Stimulated activated CD4-positive, alpha-beta T cell treated with anti-CD3 and anti-CD28 coated beads, Interleukin-15, amount 100 ng/mL, for 1 hour (primary cell): ENCODE measurements around the gene HDDC2.

Source experiments
- DNase-seq, 2 donors: peaks; one replicate each; pipeline ENCODE4 v3.0.0-alpha.2; 2020; ENCODE audit warnings: low read depth in 1 of 2, low spot score in 1 of 2

The HDDC2 gene

DNA sequence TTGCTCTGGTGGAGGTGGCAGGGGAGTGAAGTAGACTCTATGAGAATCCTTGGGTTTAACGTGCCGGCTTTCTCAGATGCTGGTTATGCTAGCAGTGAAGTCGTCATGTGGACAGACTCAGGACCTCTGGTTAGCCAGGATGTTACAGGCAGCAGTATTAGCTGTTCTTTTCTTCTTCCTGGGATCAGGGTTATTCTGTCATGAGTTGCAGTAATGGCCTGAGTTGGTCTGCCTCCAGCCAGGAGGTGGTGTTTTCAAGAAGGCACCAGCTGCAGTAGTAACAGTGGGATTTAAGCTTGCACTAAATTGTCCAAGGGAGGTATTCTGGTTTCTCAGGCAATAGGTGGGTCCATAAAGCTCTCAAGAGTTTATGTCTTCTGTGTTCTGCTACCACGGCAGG, 56.7 kb downstream of the HDDC2 start:
- no peak for DNase-seq

DNA sequence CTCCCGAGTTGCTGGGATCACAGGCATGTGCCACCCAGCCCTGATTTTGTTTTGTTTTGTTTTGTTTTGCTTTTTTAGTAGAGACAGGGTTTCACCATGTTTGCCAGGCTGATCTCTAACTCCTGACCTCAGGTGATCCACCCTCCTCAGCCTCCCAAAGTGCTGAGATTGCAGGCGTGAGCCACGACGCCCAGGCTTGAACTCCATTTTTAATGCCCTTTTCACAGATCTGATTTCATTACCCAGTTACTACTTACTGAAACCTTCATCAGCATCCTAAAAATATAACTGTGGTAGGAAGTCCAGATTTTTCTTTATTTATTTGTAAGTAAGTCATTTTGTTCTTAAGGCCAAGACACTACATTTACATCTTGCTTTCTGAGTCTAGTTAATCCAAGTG, 64.0 kb downstream of the HDDC2 start:
- no peak for DNase-seq

DNA sequence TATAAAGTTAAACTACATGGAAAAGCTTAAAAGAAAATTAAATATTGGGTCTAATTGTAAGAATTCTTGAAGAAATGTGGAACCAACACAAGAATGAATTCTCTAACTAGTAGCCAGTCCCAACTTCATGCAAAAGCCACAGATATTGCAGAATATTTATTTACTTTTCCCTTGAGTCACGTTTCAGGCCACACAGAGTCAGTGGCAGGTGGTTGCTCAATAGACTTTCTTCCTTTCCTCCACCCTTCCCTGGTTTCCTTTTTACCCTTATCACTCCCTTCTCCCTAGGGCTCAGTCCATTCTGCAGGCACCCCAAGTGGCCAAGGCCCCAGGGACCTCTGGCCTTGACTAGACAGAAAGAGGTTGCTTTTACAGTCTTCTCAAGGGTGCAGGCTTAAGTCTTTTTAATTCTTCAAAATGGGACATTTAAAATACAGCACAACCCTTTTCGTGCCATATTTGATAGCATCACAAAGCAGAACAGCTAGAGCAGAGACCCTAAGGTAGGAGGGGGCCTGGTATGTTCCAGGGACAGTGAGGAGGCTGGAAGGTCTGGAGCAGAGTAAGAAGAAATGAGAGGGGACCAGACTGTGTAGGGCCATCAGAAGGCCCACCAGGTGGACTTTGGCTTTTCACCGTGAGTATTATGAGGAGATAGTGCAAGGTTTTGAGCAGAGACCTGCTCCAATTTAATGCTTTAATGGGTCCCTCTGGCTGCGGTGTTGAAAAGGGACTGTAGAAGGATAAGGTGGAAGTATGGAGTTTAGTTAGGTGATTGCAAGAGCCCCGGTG, 65.0 kb downstream of the HDDC2 start:
- no peak for DNase-seq

DNA sequence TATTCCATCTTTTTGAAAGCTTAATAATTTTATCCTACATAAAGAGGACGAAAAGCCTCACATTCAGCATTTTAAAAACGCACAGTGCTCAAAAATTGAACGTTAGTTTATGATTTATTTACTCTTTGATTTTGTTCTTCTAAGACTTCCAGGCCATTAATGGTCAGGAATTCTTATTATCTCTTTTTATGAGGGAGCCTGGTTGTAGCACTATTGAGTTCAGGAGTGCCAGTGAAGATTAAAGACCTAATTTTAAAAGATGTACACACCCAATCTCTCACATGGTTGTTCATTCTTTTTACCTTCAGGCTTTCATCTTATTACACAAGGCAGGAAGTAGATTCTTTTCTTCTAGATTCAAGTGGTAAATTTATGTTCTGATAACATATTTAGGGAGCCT, 68.6 kb downstream of the HDDC2 start:
- DNase-seq: no peak

DNA sequence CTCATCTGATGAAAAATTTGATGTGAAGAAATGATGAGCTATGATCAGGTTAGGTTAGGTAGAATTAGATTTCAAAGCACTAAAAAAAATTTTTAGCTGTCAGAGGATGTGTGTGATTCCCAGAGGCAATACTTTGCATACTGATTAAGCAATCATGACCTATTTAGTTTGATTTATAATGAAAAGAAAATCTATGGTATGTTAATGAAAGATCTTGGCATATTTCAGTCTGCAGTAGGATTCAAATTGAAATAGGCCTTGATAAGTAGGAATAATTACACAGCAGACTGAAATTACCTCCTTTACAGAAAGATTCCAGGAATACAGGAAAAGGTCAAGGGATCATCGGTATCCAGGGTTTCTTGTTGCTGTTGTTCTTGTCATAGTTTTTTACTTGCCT, 69.3 kb downstream of the HDDC2 start:
- no peak for DNase-seq

DNA sequence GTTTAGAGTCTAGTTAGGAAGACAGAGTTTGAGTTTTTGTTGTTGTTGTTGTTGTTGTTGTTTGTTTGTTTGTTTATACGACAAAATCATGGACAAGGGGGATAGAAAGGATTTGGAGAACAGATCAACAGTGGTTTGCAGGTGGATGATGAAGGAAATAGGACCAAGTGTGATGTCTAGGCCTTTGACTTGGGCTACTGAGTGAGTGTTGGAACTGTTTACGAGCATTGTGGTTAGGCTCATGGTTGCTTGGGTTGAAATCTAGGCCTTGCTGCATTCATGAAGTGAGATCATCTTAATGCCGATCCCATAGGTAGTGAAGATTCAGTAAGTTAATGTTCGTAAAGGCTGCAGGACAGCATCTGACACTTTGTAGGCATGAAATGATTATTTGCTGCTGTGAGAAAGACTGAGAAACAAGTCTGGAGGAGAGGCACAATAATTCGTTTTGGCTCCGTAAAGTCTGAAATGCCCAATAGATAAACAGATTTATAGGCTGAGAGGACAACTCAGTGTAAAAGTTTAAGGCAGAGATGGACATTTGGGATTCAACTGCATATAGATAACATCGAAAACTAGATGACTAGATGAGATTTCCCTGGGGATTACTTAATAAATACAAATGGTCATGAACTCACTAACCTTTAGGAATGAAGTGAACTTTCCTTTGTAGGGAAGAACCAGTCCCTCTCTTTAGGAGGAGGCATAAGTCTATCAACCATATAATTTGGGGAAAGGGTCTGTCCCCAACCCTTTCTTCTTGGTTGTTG, 70.0 kb downstream of the HDDC2 start:
- no peak for DNase-seq

DNA sequence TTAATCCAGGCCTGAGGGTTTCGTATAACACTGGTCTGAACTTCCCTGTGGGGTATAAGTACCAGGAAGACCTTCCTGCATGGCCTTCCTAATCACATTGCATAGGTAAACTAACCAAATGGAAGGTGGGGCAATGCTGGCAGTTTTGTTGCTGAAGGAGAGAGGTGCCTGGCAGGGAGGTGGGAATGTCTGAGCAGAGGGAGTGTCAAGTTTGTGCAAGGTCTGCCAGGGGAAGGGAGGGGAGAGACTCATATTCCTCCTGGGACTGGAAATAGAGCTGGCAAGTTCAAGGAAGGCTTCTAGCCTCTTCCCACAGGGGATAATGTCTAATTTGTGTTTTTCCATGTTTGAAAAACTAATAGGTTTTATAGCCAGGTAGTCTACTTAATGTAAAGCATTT, 70.6 kb downstream of the HDDC2 start:
- DNase-seq: no peak

DNA sequence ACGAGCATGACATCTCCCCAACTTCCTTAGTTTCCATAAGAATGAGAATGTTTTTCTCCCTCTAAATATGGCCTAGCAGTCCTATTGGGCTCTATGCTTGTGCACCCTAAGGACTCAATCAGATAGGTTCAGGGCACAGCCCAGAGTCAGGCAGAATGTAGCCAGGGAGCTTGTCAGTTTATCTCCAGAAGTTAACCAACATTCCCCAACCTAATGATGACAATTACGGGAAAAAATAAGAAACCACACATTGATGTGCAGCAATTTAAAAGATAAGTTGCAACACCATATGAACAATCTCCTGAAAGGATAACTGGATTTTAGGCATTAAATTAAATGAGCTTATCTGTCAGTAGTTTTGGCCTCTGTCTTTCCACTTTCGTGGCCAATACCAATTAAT, 71.1 kb downstream of the HDDC2 start:
- DNase-seq: no peak

DNA sequence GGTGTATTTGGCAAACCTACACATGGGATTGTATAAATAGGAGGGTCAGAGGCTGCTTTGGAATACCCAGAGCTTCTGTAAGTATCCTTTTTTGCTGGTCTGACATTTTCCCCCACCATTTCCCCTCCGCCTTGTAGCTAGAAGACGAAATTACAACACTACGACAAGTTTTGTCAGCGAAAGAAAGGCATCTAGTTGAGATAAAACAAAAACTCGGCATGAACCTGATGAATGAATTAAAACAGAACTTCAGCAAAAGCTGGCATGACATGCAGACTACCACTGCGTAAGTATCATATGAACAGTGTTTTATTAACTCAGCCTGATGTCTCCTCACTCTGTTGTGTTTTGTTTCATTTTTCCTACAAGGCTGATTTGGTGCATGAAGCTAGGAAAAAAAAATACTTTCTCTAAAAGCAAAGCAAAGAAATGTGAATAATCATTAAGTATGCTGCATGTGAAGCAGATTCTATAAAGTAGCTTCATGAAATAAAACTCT, 72.7 kb downstream of the HDDC2 start:
- DNase-seq: no peak

DNA sequence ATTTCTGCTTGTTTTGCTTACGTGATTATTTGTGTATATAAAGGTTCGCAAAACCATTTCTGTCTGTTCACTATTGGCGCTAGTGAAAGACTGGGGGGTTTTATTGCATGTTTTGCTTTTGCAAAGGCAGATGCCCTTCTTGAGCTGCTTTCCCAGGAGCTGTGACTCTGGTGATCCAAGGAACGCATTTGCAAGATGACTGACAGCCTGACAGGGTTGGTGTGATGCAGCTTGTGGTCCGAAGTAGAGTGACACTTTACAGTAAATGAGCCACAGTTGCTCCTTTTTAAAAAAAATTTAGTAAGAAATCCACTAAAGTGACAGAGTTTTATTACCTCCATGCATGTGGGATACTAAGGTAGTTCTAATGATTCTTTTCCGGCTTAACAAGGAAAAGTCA, 74.5 kb downstream of the HDDC2 start:
- no peak for DNase-seq
